ENCODE data around the gene HLA-B.
"Not testable (repeated sequence)": the region's sequence is repeated elsewhere in the genome, so short reads cannot be mapped to it uniquely, and the experiment has no call there.

Gene HLA-B

DNA sequence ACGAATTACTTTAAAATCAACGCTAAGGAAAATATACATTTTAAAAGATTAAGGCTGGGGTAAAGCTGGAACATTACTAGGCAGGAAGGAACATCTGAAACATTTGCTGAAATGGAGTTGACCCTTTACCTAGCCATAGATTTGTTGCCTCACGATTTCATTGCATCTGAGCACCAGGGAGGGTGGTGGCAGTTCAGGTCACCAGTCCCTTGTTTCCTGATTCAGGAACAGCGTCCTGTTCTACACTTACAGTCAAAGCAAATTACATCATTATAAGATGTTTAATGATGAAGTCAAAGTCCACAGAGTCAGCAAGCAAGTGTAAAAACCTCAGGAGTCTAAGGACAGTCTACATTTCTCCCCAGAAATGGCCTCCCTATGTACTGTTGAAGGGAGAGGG lies 37.4 kb upstream of the HLA-B start:
- Histone ChIP-seq H3K9ac (ENCODE audit: insufficient read length, low read depth) (no peak overlapping the region), H3K4me1 (ENCODE audit: insufficient read depth, insufficient read length) (peaks cover 2% of the 10 kb centered on the region), H3K9me3 (ENCODE audit: insufficient read depth, low read length) (peaks cover 11% of the 10 kb centered on the region; the same call in 1 of the 2 replicates), H3K4me3 (ENCODE audit: insufficient read length, low read depth) (no peak overlapping the region), H3K36me3 (ENCODE audit: insufficient read depth, insufficient read length, low read length) (peaks cover 3% of the 10 kb centered on the region), H3K27me3 (ENCODE audit: insufficient read depth, insufficient read length) (no peaks in the 10 kb centered on the region)
- no peak for DNase-seq (ENCODE audit: low read depth, low spot score)
- no peak for TF ChIP-seq SUZ12 (IDR thresholded peaks at IDR 0.05; ENCODE audit: extremely low read depth, insufficient read depth, insufficient read length)
- TF ChIP-seq YY1 (IDR thresholded peaks at IDR 0.05; ENCODE audit: insufficient read depth, insufficient read length): no peak
- TF ChIP-seq ZNF274 (IDR thresholded peaks at IDR 0.05; ENCODE audit: low read depth, low read length): no peak

DNA sequence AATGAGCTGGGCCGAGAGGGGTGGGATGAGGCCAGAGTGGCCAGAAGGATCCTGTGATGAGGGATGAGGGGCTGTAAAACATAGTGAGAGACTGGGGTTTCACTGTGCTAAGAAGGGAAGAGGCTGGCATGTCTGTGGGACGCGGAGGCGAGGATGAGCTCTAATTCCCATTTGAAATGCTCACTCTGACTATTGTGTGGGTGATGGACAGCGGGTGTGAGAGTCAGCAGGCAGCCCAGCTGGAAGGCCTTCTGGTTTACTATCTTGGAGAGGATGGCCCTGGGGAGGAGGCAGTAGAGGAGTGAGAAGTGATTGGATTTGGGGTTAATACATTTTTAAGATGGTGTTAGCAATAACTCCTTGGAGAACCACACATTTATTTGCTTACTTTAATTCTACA lies 37.0 kb upstream of the HLA-B start:
- no peak for DNase-seq (ENCODE audit: low read depth, low spot score)
- TF ChIP-seq YY1 (IDR thresholded peaks at IDR 0.05; ENCODE audit: insufficient read depth, insufficient read length) (no peak), ZNF274 (IDR thresholded peaks at IDR 0.05; ENCODE audit: low read depth, low read length) (no peak), SUZ12 (IDR thresholded peaks at IDR 0.05; ENCODE audit: extremely low read depth, insufficient read depth, insufficient read length) (no peak)
- Histone ChIP-seq H3K27me3 (ENCODE audit: insufficient read depth, insufficient read length) (no peaks in the 10 kb centered on the region), H3K36me3 (ENCODE audit: insufficient read depth, insufficient read length, low read length) (peaks cover 3% of the 10 kb centered on the region), H3K4me1 (ENCODE audit: insufficient read depth, insufficient read length) (peaks cover 2% of the 10 kb centered on the region), H3K9ac (ENCODE audit: insufficient read length, low read depth) (no peak overlapping the region), H3K4me3 (ENCODE audit: insufficient read length, low read depth) (no peak overlapping the region), H3K9me3 (ENCODE audit: insufficient read depth, low read length) (peaks cover 11% of the 10 kb centered on the region; the same call in 1 of the 2 replicates)

DNA sequence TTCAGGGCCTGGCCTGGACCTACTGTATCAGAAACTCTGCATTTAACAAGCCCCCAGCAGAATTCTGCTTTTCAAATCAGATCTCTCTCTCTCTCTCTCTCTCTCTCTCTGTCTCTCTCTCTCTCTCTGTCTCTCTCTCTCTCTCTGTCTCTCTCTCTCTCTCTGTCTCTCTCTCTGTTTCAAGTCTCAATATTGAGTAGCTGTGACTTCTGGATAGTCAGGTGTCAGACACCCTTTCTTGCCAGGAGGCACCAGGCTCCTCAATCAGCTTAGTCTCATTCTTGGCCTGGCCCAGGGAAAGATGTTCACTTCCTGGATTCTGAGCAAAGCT lies 32.8 kb upstream of the HLA-B start:
- not testable (repeated sequence) for H3K9me3 ChIP-seq (ENCODE audit: insufficient read depth, low read length); H3K4me1 ChIP-seq (ENCODE audit: insufficient read depth, insufficient read length); H3K4me3 ChIP-seq (ENCODE audit: insufficient read length, low read depth); H3K9ac ChIP-seq (ENCODE audit: insufficient read length, low read depth); DNase-seq (ENCODE audit: low read depth, low spot score); H3K27me3 ChIP-seq (ENCODE audit: insufficient read depth, insufficient read length); H3K36me3 ChIP-seq (ENCODE audit: insufficient read depth, insufficient read length, low read length)

DNA sequence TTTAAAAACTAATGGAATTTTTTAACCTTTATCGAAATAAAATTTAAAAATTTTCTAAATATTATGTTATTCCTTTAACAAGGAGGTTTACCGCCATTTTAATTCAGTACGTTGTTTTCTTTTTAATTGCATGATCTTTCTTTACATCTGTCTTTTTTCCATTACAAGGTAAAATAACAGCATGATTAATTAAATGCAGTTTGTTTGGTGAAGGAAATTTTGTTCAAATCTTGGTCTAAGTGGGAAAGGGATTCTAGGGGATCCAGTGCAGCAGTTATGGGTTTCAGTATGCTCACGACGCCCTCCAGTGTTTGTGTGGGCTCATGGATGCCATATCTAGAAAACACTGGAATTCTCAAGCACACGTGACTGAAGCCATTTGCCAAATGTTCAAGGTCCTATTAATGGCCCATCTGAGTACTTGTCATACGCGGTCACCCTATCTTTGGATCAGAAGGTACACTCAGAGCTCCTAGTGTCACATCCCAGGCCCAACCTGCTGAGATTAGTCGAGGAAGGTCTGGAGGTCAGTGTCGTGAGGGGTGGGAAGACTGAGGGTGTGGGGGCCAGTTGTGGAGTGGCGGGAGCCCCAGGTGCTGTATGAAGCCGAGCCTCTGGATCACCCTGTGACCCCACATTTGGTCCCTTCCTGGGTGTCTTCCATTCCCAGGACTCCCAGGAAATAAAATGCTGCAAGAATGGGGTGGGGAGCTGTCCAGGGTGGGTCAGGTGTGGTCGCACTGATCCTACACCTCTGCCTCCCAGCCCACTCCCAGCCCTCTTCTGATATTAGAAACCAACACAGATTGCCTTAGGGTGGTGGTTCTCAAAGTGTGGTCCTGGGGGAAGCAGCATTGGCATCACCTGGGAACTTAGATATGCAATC lies 32.2 kb upstream of the HLA-B start:
- H3K9ac ChIP-seq (ENCODE audit: insufficient read length, low read depth); H3K27me3 ChIP-seq (ENCODE audit: insufficient read depth, insufficient read length); H3K9me3 ChIP-seq (ENCODE audit: insufficient read depth, low read length); H3K4me3 ChIP-seq (ENCODE audit: insufficient read length, low read depth); H3K36me3 ChIP-seq (ENCODE audit: insufficient read depth, insufficient read length, low read length); DNase-seq (ENCODE audit: low read depth, low spot score); H3K4me1 ChIP-seq (ENCODE audit: insufficient read depth, insufficient read length): not testable (repeated sequence)

DNA sequence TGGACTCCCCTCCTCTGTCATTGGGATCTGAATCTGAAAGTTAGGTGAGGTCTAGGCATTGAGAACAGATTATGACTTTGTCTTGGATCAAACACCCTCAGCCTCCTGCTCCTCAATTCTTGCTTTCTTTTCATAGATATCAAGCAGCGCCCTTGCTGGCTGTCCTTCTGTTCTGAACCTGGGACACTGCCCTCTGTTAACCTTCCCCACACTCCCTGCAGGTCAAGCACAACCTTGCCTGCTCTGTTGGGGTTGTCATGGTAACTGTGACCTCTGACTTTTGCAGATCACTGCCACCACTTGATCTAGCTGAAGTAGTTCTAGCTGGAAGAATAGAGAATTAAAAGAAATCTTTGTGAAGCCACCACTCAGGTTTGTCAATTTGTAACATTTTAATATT lies 30.0 kb upstream of the HLA-B start:
- Histone ChIP-seq H3K9ac (ENCODE audit: insufficient read length, low read depth) (no peak overlapping the region), H3K4me1 (ENCODE audit: insufficient read depth, insufficient read length) (peaks cover 4% of the 10 kb centered on the region), H3K9me3 (ENCODE audit: insufficient read depth, low read length) (no peaks in the 10 kb centered on the region), H3K27me3 (ENCODE audit: insufficient read depth, insufficient read length) (no peaks in the 10 kb centered on the region), H3K4me3 (ENCODE audit: insufficient read length, low read depth) (no peak overlapping the region), H3K36me3 (ENCODE audit: insufficient read depth, insufficient read length, low read length) (no peaks in the 10 kb centered on the region)
- TF ChIP-seq YY1 (IDR thresholded peaks at IDR 0.05; ENCODE audit: insufficient read depth, insufficient read length) (no peak), SUZ12 (IDR thresholded peaks at IDR 0.05; ENCODE audit: extremely low read depth, insufficient read depth, insufficient read length) (no peak), ZNF274 (IDR thresholded peaks at IDR 0.05; ENCODE audit: low read depth, low read length) (no peak)
- no peak for DNase-seq (ENCODE audit: low read depth, low spot score)

DNA sequence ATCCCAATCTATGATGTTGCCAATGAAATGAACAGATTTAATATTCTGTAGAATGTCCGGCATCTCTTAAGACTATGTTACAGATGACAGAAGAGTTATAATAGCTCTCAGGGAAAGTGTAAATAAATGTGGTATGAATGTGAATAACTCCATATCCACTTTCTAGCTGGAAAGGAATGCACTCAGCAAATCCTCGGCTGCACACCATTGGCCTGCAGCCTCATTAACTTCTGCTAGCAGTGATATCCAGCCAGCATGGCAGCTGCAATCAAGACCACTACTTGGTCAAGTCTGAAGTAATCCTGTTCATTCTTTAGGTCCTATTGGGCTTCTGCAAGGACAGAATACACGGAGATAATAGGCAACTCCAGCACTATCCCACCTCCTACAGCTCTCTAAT lies 29.1 kb upstream of the HLA-B start:
- TF ChIP-seq YY1 (IDR thresholded peaks at IDR 0.05; ENCODE audit: insufficient read depth, insufficient read length) (no peak), SUZ12 (IDR thresholded peaks at IDR 0.05; ENCODE audit: extremely low read depth, insufficient read depth, insufficient read length) (no peak), ZNF274 (IDR thresholded peaks at IDR 0.05; ENCODE audit: low read depth, low read length) (no peak)
- H3K4me3 ChIP-seq (ENCODE audit: insufficient read length, low read depth): no peak overlapping the region
- H3K36me3 ChIP-seq (ENCODE audit: insufficient read depth, insufficient read length, low read length): no peaks in the 10 kb centered on the region
- H3K9ac ChIP-seq (ENCODE audit: insufficient read length, low read depth): no peak overlapping the region
- no peaks in the 10 kb centered on the region for H3K27me3 ChIP-seq (ENCODE audit: insufficient read depth, insufficient read length)
- no peak for DNase-seq (ENCODE audit: low read depth, low spot score)
- peaks cover 4% of the 10 kb centered on the region for H3K4me1 ChIP-seq (ENCODE audit: insufficient read depth, insufficient read length)
- H3K9me3 ChIP-seq (ENCODE audit: insufficient read depth, low read length): no peaks in the 10 kb centered on the region

DNA sequence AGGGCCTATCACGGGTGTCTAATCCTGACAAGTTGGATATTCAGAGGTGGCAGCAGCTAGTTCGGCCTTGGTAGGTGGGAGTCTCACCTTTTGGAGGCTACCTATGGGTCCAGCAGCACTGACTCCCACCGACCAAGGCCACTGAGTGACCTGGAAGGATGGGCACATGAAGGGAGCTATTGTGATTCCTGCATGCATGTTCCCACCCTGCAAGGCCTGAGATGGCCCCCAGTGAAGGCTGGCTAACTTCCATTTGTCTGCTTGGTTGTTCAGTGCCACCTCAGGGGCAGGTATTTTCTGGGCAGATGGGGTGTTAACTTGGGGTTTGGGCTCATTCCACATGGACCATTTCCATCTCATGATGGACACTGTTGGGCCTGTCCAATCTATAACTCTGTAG lies 28.1 kb upstream of the HLA-B start:
- H3K4me1 ChIP-seq (ENCODE audit: insufficient read depth, insufficient read length): peaks cover 4% of the 10 kb centered on the region
- H3K36me3 ChIP-seq (ENCODE audit: insufficient read depth, insufficient read length, low read length): no peaks in the 10 kb centered on the region
- H3K4me3 ChIP-seq (ENCODE audit: insufficient read length, low read depth): no peak overlapping the region
- no peak overlapping the region for H3K9ac ChIP-seq (ENCODE audit: insufficient read length, low read depth)
- no peak for TF ChIP-seq ZNF274 (IDR thresholded peaks at IDR 0.05; ENCODE audit: low read depth, low read length)
- no peak for TF ChIP-seq SUZ12 (IDR thresholded peaks at IDR 0.05; ENCODE audit: extremely low read depth, insufficient read depth, insufficient read length)
- TF ChIP-seq YY1 (IDR thresholded peaks at IDR 0.05; ENCODE audit: insufficient read depth, insufficient read length): no peak
- H3K27me3 ChIP-seq (ENCODE audit: insufficient read depth, insufficient read length): no peaks in the 10 kb centered on the region
- DNase-seq (ENCODE audit: low read depth, low spot score): no peak
- H3K9me3 ChIP-seq (ENCODE audit: insufficient read depth, low read length): no peaks in the 10 kb centered on the region

DNA sequence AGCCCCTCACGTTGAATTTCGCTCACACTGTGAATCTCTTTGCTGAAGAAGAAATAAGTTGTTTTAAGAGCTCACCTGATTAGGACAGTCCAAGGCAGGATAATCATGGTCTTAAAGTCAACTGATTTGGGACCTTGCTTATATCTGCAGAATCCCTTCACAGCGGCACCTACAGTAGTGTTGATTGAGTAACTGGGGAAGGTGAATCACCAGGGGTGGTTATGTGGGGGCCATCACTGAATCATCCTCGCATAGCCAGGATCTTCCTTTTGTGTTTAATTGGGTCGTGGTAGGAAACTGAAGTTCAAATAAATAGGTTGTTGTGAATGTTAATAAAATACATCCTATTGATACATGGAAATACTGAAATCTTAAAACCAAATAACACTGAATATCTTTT lies 26.2 kb upstream of the HLA-B start:
- DNase-seq (ENCODE audit: low read depth, low spot score): no peak
- no peaks in the 10 kb centered on the region for H3K9me3 ChIP-seq (ENCODE audit: insufficient read depth, low read length)
- peaks cover 4% of the 10 kb centered on the region for H3K4me1 ChIP-seq (ENCODE audit: insufficient read depth, insufficient read length)
- no peak overlapping the region for H3K4me3 ChIP-seq (ENCODE audit: insufficient read length, low read depth)
- no peak overlapping the region for H3K9ac ChIP-seq (ENCODE audit: insufficient read length, low read depth)
- H3K27me3 ChIP-seq (ENCODE audit: insufficient read depth, insufficient read length): no peaks in the 10 kb centered on the region
- no peak for TF ChIP-seq SUZ12 (IDR thresholded peaks at IDR 0.05; ENCODE audit: extremely low read depth, insufficient read depth, insufficient read length)
- no peak for TF ChIP-seq YY1 (IDR thresholded peaks at IDR 0.05; ENCODE audit: insufficient read depth, insufficient read length)
- no peak for TF ChIP-seq ZNF274 (IDR thresholded peaks at IDR 0.05; ENCODE audit: low read depth, low read length)
- no peaks in the 10 kb centered on the region for H3K36me3 ChIP-seq (ENCODE audit: insufficient read depth, insufficient read length, low read length)

All from NT2/D1 (cell line).